ENCODE results near the gene DSCAML1.
"Not testable (repeated sequence)": the region's sequence is repeated elsewhere in the genome, so short reads cannot be mapped to it uniquely, and the experiment has no call there.

Gene DSCAML1

GRCh38 chr11:117418737-117419481, 378.1 kb downstream of the DSCAML1 start:
- DNase-seq, result no peak

GRCh38 chr11:117417856-117418255, 379.2 kb downstream of the DSCAML1 start:
- no peak for DNase-seq

- DNase-seq, result no peak
These were observed 379.7 kb downstream of the DSCAML1 start for GRCh38 chr11:117417342-117417741.

- DNase-seq, result no peak
These were observed 381.6 kb downstream of the DSCAML1 start for GRCh38 chr11:117415358-117415896.

GRCh38 chr11:117414724-117415123, 382.3 kb downstream of the DSCAML1 start:
- DNase-seq, result no peak

GRCh38 chr11:117413616-117414015, 383.4 kb downstream of the DSCAML1 start:
- DNase-seq, result no peak

- DNase-seq, result no peak
These were observed 384.3 kb downstream of the DSCAML1 start for GRCh38 chr11:117412653-117413275.

GRCh38 chr11:117412176-117412575, 384.8 kb downstream of the DSCAML1 start:
- DNase-seq, result no peak

GRCh38 chr11:117411736-117412135, 385.3 kb downstream of the DSCAML1 start:
- no peak for DNase-seq

GRCh38 chr11:117410861-117411710, 385.9 kb downstream of the DSCAML1 start:
- DNase-seq, result no peak

GRCh38 chr11:117410238-117410637, 386.8 kb downstream of the DSCAML1 start:
- DNase-seq, result no peak

- no peak for DNase-seq
These were observed 387.5 kb downstream of the DSCAML1 start for GRCh38 chr11:117409511-117409910.

GRCh38 chr11:117408356-117408755, 388.7 kb downstream of the DSCAML1 start:
- DNase-seq, result no peak

GRCh38 chr11:117407016-117407415, 390.0 kb downstream of the DSCAML1 start:
- DNase-seq, result no peak

- DNase-seq, result not testable (repeated sequence)
These were observed 391.1 kb downstream of the DSCAML1 start for GRCh38 chr11:117405898-117406297.

- not testable (repeated sequence) for DNase-seq
These were observed 397.7 kb downstream of the DSCAML1 start for GRCh38 chr11:117399100-117399840.

GRCh38 chr11:117398618-117399017, 398.4 kb downstream of the DSCAML1 start:
- DNase-seq, result not testable (repeated sequence)

GRCh38 chr11:117396970-117397369, 400.0 kb downstream of the DSCAML1 start:
- DNase-seq, result peak in 15 of 58 donors; percentile 5 to 43 (median 20)

- no peak for DNase-seq
These were observed 401.5 kb downstream of the DSCAML1 start for GRCh38 chr11:117395476-117395875.

- DNase-seq, result no peak
These were observed 402.6 kb downstream of the DSCAML1 start for GRCh38 chr11:117394221-117394925.

Data from anterior cingulate cortex (tissue), 58 donors.